Stimulated activated naive B cell treated with anti-CD40 and anti-IgM and Interleukin-4, amounts not matched to agents 10 μg/mL and 1 μg/mL and 100 μg/mL, for 72 hours (primary cell): ENCODE results near the gene VWA1.
"Not testable (repeated sequence)": the region's sequence is repeated elsewhere in the genome, so short reads cannot be mapped to it uniquely, and the experiment has no call there.

Source experiments
- ATAC-seq, 2 donors: fragments of 150-1000 bp; cut with Tn5 transposase; replicated peaks; 2 replicates each; pipeline ENCODE4 v1.10.0; 2021; ENCODE audit warnings: moderate library complexity in 1 of 2
- DNase-seq: peaks from one replicate; pipeline ENCODE4 v3.0.0; 2021
- H3K27ac Mint-ChIP-seq: one replicate; pipeline ENCODE4 v1.8.0; 2022; ENCODE audit warnings: mild to moderate bottlenecking, mixed read lengths
- H3K27me3 Mint-ChIP-seq, 2 donors: one replicate each; pipeline ENCODE4 v1.8.0; 2022; ENCODE audit warnings: mixed read lengths in 2 of 2
- H3K36me3 Mint-ChIP-seq, 2 donors: one replicate each; pipeline ENCODE4 v1.8.0; 2022; ENCODE audit warnings: mixed read lengths in 2 of 2, mild to moderate bottlenecking in 1 of 2
- H3K4me1 Mint-ChIP-seq, 2 donors: one replicate each; pipeline ENCODE4 v1.8.0; 2022; ENCODE audit warnings: mixed read lengths in 2 of 2, mild to moderate bottlenecking in 1 of 2
- H3K4me3 Mint-ChIP-seq, 2 donors: one replicate each; pipeline ENCODE4 v1.8.0; 2022; ENCODE audit warnings: mild to moderate bottlenecking in 2 of 2, mixed read lengths in 2 of 2, moderate library complexity in 1 of 2
- H3K9me3 Mint-ChIP-seq, 2 donors: one replicate each; pipeline ENCODE4 v1.8.0; 2022; ENCODE audit warnings: mixed read lengths in 2 of 2, mild to moderate bottlenecking in 1 of 2

Gene VWA1

DNA sequence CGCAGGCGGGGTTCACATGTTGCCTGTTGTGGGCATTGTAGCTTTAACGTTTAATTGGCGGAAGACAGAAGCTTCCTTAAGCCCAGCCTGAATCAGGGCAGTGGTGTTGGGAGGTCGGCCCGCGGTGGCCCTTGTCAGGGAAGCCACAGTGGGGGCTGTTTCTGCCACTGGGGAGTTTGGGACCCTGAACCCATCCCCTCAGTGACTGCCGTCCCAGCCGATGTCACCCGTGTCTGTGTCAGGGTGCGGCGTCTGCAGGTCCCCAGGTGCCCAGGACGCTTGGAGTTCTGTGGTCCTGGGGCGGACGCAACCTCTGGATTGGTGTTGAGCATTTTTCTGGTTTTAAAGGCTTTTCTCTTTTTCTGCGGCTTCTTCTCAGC, 45.0 kb downstream of the VWA1 start:
- H3K36me3 Mint-ChIP-seq: peaks cover 34 to 44% of the 10 kb centered on the region in 2 donors
- not testable (repeated sequence) for H3K27ac Mint-ChIP-seq, DNase-seq

DNA sequence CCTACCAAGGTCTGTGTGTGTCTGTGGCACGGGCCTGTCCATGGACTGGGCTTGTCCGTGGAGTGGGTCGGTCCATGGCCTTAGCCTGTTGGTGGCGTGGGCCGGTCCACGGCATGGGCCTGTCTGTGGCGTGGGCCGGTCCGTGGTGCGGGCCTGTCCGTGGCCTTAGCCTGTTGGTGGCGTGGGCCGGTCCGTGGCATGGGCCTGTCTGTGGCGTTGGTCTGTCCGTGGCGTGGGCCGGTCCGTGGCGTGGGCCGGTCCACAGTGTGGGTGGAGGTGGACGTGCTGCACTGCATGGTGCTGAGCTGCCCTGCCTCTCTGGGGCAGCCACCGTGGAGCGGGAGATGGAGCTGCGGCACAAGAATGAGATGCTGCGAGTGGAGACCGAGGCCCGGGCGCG, 46.3 kb downstream of the VWA1 start:
- not testable (repeated sequence) for H3K4me3 Mint-ChIP-seq, DNase-seq, H3K9me3 Mint-ChIP-seq, H3K27me3 Mint-ChIP-seq, H3K4me1 Mint-ChIP-seq, ATAC-seq, H3K27ac Mint-ChIP-seq
- peaks cover 31 to 43% of the 10 kb centered on the region in 2 donors for H3K36me3 Mint-ChIP-seq

More for the DNA sequence above, 45.0 kb downstream of the VWA1 start:
- ATAC-seq, H3K27me3 Mint-ChIP-seq, H3K4me3 Mint-ChIP-seq, H3K9me3 Mint-ChIP-seq: not testable (repeated sequence)
- peaks cover 2 to 11% of the 10 kb centered on the region in 2 donors for H3K4me1 Mint-ChIP-seq

DNA sequence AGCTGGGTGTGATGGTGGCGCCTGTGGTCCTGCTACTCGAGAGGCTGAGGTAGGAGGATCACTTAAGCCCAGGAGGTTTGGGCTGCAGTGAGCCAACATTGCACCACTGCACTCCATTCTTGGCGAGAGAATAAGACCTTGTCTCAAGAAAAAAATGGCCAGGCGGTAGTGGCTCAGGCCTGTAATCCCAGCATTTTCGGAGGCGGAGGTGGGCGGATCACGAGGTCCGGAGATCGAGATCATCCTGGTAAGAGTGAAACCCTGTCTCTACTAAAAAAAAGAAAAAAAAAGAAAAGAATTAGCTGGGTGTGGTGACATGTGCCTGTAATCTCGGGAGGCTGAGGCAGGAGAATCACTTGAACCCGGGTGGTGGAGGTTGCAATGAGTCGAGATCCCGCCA, 47.4 kb downstream of the VWA1 start:
- ATAC-seq (no peak), DNase-seq (no peak)
- no peak overlapping the region for H3K4me3 Mint-ChIP-seq
- H3K36me3 Mint-ChIP-seq: peaks cover 26 to 39% of the 10 kb centered on the region in 2 donors
- no peak overlapping the region for H3K27ac Mint-ChIP-seq
- no peaks in the 10 kb centered on the region for H3K9me3 Mint-ChIP-seq
- no peaks in the 10 kb centered on the region for H3K27me3 Mint-ChIP-seq
- H3K4me1 Mint-ChIP-seq: peaks cover 0 to 8% of the 10 kb centered on the region in 2 donors

DNA sequence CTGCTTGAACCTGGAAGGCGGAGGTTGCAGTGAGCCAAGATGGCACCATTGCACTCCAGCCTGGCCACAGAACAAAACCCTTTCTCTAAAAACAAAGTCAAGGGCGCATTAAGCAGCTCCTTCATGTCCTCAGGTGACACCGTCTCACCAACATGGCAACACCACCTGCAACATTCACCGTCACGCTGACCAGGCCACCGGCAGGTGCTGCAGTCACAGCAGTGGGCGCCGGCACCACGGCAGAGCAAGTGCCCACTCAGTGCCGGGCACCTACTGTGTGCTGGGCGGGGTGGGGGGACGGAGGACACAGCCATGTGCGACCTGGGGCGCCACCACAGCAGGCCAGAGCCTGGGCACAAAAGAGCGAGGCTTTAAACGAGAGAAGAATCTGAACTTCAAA, 48.2 kb downstream of the VWA1 start:
- no peaks in the 10 kb centered on the region for H3K27me3 Mint-ChIP-seq
- DNase-seq: no peak
- H3K9me3 Mint-ChIP-seq: no peaks in the 10 kb centered on the region
- no peak overlapping the region for H3K27ac Mint-ChIP-seq
- H3K36me3 Mint-ChIP-seq: peaks cover 24 to 38% of the 10 kb centered on the region in 2 donors
- no peak for ATAC-seq
- H3K4me3 Mint-ChIP-seq: no peak overlapping the region
- H3K4me1 Mint-ChIP-seq: peaks cover 0 to 8% of the 10 kb centered on the region in 2 donors

DNA sequence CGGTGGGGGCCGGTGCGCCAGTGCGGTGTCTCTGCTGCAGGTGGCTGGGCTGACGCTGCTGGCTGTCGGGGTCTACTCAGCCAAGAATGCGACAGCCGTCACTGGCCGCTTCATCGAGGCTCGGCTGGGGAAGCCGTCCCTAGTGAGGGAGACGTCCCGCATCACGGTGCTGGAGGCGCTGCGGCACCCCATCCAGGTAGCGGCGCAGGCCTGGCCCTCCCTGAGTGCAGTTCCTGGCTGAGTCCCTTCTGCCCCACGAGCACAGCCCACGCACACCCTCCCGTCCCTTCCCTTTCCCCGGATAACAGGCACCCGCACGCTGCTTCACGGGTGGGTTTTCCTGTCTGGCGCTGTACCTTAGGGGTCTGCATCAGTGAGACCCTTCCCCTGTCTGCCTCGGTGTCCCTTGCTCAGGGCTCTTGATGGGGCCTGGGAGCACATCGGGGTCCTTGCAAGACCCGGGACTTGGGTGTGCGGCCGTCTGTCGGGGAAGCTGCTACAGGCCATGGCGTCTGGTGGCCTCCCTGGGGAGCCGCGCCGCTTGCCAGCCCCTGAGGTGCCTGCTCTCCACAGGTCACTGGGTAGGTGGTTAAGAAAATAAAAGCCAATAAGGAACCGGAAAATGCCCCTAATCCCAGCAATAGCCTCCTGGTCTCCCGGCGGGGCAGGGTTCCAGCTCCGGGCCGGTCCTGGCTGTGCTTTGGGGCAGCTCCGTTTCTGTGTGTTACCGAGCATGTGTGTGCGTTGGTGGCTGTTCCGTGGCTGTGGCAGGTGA, 49.7 kb downstream of the VWA1 start:
- not testable (repeated sequence) for H3K27me3 Mint-ChIP-seq, H3K4me3 Mint-ChIP-seq, H3K27ac Mint-ChIP-seq, DNase-seq, H3K9me3 Mint-ChIP-seq, ATAC-seq, H3K4me1 Mint-ChIP-seq
- peaks cover 26 to 38% of the 10 kb centered on the region in 2 donors for H3K36me3 Mint-ChIP-seq

DNA sequence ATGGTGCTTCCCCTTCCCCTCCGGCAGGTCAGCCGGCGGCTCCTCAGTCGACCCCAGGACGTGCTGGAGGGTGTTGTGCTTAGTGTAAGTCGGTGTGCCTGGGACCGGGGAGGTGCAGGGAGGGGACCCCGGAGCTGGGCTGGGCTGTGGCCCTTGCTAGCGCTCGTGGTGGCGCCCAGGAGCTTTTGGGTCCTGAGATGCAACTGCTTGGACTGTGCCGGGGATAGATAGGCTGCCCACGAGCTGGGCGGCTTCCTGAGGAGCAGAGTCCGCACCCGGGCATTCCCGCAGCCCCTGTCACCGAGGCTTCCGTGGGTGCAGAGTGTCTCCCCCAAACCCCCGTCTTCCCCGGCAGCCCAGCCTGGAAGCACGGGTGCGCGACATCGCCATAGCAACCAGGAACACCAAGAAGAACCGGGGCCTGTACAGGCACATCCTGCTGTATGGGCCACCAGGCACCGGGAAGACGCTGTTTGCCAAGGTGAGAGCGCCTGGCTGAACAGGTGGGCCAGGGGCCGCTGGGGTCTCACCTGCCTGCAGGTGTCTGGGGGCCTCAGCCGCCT, 50.3 kb downstream of the VWA1 start:
- not testable (repeated sequence) for H3K4me3 Mint-ChIP-seq, ATAC-seq, H3K9me3 Mint-ChIP-seq, DNase-seq, H3K4me1 Mint-ChIP-seq, H3K27me3 Mint-ChIP-seq, H3K27ac Mint-ChIP-seq
- peaks cover 29 to 42% of the 10 kb centered on the region in 2 donors for H3K36me3 Mint-ChIP-seq

DNA sequence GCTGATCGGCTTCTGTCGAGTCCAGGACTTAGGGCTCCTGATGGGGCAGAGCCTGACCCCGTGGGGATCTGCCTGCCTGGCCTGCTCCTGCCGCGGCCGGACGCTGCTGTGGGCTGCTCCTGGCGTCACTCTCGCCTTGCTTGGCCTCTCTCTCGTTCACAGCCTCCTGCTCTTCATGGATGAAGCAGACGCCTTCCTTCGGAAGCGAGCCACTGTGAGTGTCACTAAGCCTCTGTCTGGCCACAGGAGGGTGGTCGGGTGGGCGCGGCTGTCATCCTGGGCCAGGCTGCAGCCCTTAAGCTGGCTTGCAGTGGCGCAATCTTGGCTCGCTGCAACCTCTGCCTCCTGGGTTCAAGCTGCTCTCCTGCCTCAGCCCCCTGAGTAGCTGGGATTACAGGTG, 52.2 kb downstream of the VWA1 start:
- H3K27ac Mint-ChIP-seq: no peak overlapping the region
- no peaks in the 10 kb centered on the region for H3K4me1 Mint-ChIP-seq
- peaks cover 40 to 48% of the 10 kb centered on the region in 2 donors for H3K36me3 Mint-ChIP-seq
- no peaks in the 10 kb centered on the region for H3K27me3 Mint-ChIP-seq
- no peak overlapping the region for H3K4me3 Mint-ChIP-seq
- H3K9me3 Mint-ChIP-seq: no peaks in the 10 kb centered on the region
- ATAC-seq (no peak), DNase-seq (no peak)

DNA sequence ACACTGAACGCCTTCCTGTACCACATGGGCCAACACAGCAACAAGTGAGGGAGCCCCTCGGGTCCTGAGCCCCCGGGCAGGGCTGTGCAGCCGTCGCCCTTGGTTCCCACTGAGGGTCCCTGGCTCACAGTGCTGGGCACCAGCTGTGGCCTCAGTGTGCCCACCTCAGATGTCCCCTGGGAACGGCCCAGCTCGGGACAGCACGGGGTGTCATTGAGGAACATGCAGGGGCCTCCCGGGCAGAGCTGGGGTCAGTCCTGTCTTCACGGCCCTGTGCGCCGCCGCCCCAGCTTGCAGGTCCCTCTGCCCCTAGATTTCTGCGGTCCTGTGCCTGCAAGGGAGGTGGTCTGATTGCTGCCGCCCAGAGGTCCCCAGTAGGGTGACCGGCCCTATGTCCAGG, 53.7 kb downstream of the VWA1 start:
- DNase-seq: no peak
- ATAC-seq: no peak
- no peak overlapping the region for H3K4me3 Mint-ChIP-seq
- peaks cover 45 to 49% of the 10 kb centered on the region in 2 donors for H3K36me3 Mint-ChIP-seq
- H3K27ac Mint-ChIP-seq: no peak overlapping the region
- peaks cover 0 to 6% of the 10 kb centered on the region in 2 donors for H3K9me3 Mint-ChIP-seq
- no peaks in the 10 kb centered on the region for H3K27me3 Mint-ChIP-seq
- H3K4me1 Mint-ChIP-seq: no peaks in the 10 kb centered on the region

DNA sequence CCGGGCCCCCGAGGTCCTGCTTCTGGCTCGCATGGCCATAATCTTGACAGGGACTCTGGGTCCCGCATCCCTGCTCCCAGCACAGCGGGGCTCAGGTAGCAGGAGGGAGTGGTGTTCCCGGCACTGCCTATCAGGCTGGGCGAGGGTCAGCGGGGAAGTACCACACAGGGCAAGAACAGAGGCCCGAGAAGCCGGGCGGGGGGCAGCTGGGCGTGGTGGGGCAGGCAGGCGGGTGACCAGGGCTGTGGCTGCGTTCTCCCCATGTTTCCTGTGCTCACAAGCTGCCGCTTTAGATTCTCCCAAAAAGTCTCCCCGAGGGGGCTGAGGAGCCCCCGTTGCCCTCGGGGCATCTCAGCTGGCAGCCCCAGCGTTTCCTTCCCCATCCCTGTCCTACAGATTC, 54.4 kb downstream of the VWA1 start:
- peaks cover 49 to 54% of the 10 kb centered on the region in 2 donors for H3K36me3 Mint-ChIP-seq
- no peak overlapping the region for H3K27ac Mint-ChIP-seq
- no peak for ATAC-seq
- no peak for DNase-seq
- H3K27me3 Mint-ChIP-seq: no peaks in the 10 kb centered on the region
- H3K9me3 Mint-ChIP-seq: peaks cover 0 to 6% of the 10 kb centered on the region in 2 donors
- no peaks in the 10 kb centered on the region for H3K4me1 Mint-ChIP-seq
- H3K4me3 Mint-ChIP-seq: no peak overlapping the region

DNA sequence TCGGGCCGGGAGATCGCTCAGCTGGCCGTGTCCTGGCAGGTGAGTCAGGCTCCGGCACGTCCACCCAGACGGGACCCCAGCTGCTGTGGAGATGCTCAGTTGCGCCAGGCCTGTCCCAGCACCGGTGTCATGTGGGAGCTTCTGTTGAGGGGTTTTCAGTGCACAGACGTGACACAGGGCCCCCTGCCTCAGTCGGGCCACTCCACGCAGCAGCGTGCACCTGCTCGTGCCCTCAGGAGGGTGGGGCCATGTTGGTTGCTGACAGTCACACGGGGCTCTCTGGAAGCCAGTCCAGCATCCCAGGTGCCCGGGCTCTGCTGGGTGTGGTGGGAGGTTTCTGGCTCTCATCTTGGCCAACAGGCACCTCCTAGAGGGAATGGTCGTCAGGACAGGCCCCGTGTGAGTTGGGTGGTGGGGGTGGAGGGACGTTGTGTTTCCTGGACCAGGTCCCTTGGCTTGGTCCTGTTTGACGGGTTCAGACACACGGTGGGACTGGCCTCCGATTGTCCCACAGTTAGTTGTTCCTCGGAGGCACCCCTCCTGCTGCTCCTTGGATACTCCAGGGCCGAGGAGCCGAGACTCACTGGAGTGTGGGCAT, 55.2 kb downstream of the VWA1 start:
- H3K4me1 Mint-ChIP-seq: no peaks in the 10 kb centered on the region
- H3K27me3 Mint-ChIP-seq: no peaks in the 10 kb centered on the region
- peaks cover 49 to 57% of the 10 kb centered on the region in 2 donors for H3K36me3 Mint-ChIP-seq
- DNase-seq: no peak
- no peak for ATAC-seq
- H3K27ac Mint-ChIP-seq: no peak overlapping the region
- H3K4me3 Mint-ChIP-seq: no peak overlapping the region
- peaks cover 0 to 6% of the 10 kb centered on the region in 2 donors for H3K9me3 Mint-ChIP-seq

DNA sequence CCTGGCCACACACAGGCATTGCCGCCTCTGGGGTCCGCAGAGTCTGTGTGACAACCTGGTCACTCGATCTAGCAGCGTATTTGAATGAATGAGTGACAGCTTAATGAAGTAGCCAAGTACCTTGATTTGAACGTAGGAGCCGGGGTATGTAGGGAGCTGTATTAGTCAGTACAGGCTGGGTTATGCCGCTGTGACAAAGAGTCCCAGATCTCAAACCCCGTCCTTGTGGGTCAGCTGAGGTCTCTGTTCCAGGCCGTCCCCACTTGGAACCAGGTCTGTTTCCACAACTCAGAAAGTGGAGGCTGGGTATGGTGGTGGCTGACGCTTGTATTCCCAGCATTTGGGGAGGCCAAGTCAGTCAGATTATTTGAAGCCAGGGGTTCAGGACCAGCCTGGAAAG, 56.1 kb downstream of the VWA1 start:
- ATAC-seq: no peak
- no peak overlapping the region for H3K4me3 Mint-ChIP-seq
- no peaks in the 10 kb centered on the region for H3K27me3 Mint-ChIP-seq
- DNase-seq: no peak
- H3K4me1 Mint-ChIP-seq: no peaks in the 10 kb centered on the region
- no peak overlapping the region for H3K27ac Mint-ChIP-seq
- peaks cover 49 to 58% of the 10 kb centered on the region in 2 donors for H3K36me3 Mint-ChIP-seq
- H3K9me3 Mint-ChIP-seq: peaks cover 0 to 6% of the 10 kb centered on the region in 2 donors
